HK-2 (cell line): ENCODE results near the gene PCGF3.
"Not testable (repeated sequence)": the region's sequence is repeated elsewhere in the genome, so short reads cannot be mapped to it uniquely, and the experiment has no call there.

Experiments
- DNase-seq: peaks from one replicate; pipeline ENCODE4 v3.0.0-alpha.2; 2018; ENCODE audit not compliant: unreplicated experiment

PCGF3 gene

GRCh38 chr4:723751-724530 is 18.3 kb downstream of the PCGF3 start:
- DNase-seq: no peak

- DNase-seq: no peak
Observed at GRCh38 chr4:725391-726234, 20.0 kb downstream of the PCGF3 start.

GRCh38 chr4:726235-726787 is 20.7 kb downstream of the PCGF3 start:
- no peak for DNase-seq

GRCh38 chr4:726838-727237 is 21.2 kb downstream of the PCGF3 start:
- no peak for DNase-seq

GRCh38 chr4:727576-727975 is 21.9 kb downstream of the PCGF3 start:
- DNase-seq: no peak

- no peak for DNase-seq
Observed at GRCh38 chr4:729336-730315, 24.0 kb downstream of the PCGF3 start.

GRCh38 chr4:730511-730910 is 24.9 kb downstream of the PCGF3 start:
- no peak for DNase-seq

GRCh38 chr4:730946-731904 is 25.6 kb downstream of the PCGF3 start:
- DNase-seq: not testable (repeated sequence)

GRCh38 chr4:731954-732353 is 26.3 kb downstream of the PCGF3 start:
- not testable (repeated sequence) for DNase-seq

- DNase-seq: no peak
Observed at GRCh38 chr4:732486-732885, 26.9 kb downstream of the PCGF3 start.

- no peak for DNase-seq
Observed at GRCh38 chr4:732911-733630, 27.4 kb downstream of the PCGF3 start.

- no peak for DNase-seq
Observed at GRCh38 chr4:733631-733980, 28.0 kb downstream of the PCGF3 start.

GRCh38 chr4:734075-734474 is 28.4 kb downstream of the PCGF3 start:
- no peak for DNase-seq

GRCh38 chr4:734951-735350 is 29.3 kb downstream of the PCGF3 start:
- DNase-seq: no peak

- no peak for DNase-seq
Observed at GRCh38 chr4:735583-735982, 30.0 kb downstream of the PCGF3 start.

GRCh38 chr4:736561-736960 is 30.9 kb downstream of the PCGF3 start:
- DNase-seq: not testable (repeated sequence)

GRCh38 chr4:738781-739280 is 33.2 kb downstream of the PCGF3 start:
- no peak for DNase-seq

- DNase-seq: no peak
Observed at GRCh38 chr4:739569-739968, 33.9 kb downstream of the PCGF3 start.

GRCh38 chr4:740011-740410 is 34.4 kb downstream of the PCGF3 start:
- no peak for DNase-seq
